GDM1 (cell line): ENCODE data around the gene UNC93B1.
"Not testable (repeated sequence)": the region's sequence is repeated elsewhere in the genome, so short reads cannot be mapped to it uniquely, and the experiment has no call there.

Experiments
- DNase-seq: peaks from one replicate; lab custom pipeline; 2025; lab: John Stamatoyannopoulos, UW

The UNC93B1 gene

GRCh38 chr11:68009391-68010089 lies 5.6 kb upstream of the UNC93B1 start:
- peak; percentile 23 for DNase-seq

GRCh38 chr11:68008381-68009337 lies 4.8 kb upstream of the UNC93B1 start:
- no peak for DNase-seq

- DNase-seq = no peak
These were observed 3.8 kb upstream of the UNC93B1 start for GRCh38 chr11:68007498-68008380.

GRCh38 chr11:68006606-68007166 lies 2.8 kb upstream of the UNC93B1 start:
- DNase-seq = no peak

- no peak for DNase-seq
These were observed 846 bp upstream of the UNC93B1 start for GRCh38 chr11:68004551-68005335.

- no peak for DNase-seq
These were observed 705 bp downstream of the UNC93B1 start for GRCh38 chr11:68002938-68003845.

GRCh38 chr11:68002575-68002937 lies 1.3 kb downstream of the UNC93B1 start:
- no peak for DNase-seq

- no peak for DNase-seq
These were observed 4.2 kb downstream of the UNC93B1 start for GRCh38 chr11:67999704-68000103.

GRCh38 chr11:67999201-67999629 lies 4.7 kb downstream of the UNC93B1 start:
- no peak for DNase-seq

GRCh38 chr11:67998150-67999045 lies 5.5 kb downstream of the UNC93B1 start:
- DNase-seq = no peak

GRCh38 chr11:67997475-67997921 lies 6.4 kb downstream of the UNC93B1 start:
- DNase-seq = no peak

GRCh38 chr11:67996622-67997474 lies 7.0 kb downstream of the UNC93B1 start:
- DNase-seq = no peak

GRCh38 chr11:67996051-67996450 lies 7.8 kb downstream of the UNC93B1 start:
- no peak for DNase-seq

GRCh38 chr11:67995579-67995978 lies 8.3 kb downstream of the UNC93B1 start:
- not testable (repeated sequence) for DNase-seq

GRCh38 chr11:67995129-67995528 lies 8.8 kb downstream of the UNC93B1 start:
- not testable (repeated sequence) for DNase-seq

GRCh38 chr11:67994387-67994786 lies 9.5 kb downstream of the UNC93B1 start:
- not testable (repeated sequence) for DNase-seq

GRCh38 chr11:67993821-67994220 lies 10.1 kb downstream of the UNC93B1 start:
- not testable (repeated sequence) for DNase-seq
